NCI-H2227 (cell line): Measurements from ENCODE around the gene BTAF1.

Experiments
- DNase-seq: peaks from one replicate; lab custom pipeline; 2025; ENCODE audit not compliant: unreplicated experiment; lab: John Stamatoyannopoulos, UW

BTAF1 gene

DNA sequence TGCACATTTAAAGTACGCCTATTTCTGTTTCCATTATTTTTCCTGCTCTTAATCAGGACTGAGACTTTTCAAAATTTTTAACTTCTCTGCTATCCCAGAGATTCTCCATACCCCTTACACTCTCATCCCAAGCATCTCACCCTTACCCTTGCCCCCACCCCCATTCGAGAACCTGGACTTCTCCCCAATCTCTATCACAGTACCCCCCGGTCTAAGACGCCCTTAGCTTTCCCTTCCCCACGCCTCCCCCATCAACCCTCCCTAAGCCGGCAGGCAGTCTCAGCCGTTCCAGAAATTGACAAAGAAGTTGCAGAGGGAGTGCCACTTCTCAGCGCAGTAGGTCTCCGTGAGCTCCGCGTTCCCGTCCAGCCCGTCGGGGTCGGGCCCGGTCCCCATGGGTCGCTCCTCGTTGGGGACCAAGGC, 15.6 kb upstream of the BTAF1 start:
- DNase-seq = peak; percentile 44

DNA sequence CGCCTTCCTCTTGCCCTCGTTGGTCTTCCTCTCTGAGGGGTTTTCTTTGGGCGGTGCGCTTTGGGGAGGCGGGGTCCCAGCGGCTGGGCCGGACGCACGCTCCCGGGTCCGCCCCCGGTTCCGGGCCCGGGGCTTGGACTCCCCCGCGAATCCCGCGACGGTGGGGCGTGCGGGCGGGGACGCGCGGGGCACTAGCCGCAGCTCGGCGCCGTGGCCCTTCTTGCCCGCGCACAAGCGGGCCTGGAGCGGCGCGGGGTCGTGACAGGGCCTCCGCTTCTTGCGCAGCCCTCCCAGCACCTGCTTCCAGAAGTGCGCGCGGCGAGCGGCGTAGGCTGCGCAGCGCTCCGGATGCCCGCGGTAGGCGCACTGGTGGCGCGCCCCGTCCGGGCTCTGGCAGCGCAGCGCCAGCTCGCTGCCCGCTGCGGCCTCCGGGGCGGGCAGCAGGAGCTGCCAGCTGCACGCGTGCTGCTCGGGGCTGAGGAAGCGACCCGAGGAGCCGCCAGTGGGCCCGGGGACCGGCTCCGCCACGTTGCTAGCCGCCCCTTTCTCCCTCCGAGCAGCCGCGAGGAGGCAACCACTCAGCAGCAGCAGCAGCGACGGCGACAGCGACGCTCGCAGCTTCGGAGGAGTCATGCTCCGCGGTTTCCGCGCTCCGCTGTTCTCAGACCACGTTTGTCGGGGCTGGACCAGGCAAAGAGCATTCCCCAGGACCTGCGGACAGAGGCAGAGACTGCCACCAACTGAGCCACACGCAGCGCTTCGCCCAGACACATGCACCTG, 15.0 kb upstream of the BTAF1 start:
- DNase-seq = peak; percentile 85

DNA sequence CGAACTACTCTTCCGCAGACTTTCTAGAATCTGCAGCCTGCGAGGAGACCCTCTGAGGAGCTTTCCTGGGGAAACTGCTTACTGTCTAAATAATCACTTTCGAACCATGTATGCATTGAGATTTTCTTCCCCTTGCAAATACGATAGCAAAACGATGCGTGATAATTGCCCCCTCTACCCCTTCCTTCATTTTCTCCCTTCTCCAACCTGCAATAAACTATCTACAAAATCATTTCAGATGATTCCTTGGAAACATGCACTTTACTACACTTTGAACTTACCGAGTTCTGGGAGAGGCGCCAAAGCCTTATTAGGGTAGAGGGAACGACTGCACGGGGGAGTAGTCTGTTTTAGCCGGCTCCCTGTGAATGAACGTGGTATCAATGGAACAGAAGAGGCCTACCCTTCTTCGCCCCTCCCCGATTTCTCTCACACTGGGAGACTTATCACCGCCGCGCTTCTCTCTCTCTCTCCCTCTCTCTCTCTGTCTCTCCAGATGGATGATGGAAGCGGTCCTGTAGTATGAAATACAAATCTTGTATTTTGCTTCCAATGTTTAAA, 14.4 kb upstream of the BTAF1 start, which contains the start of gene FGFBP3:
FGFBP3 (minus strand) TSS at position 370 of the 561 bp plus-strand sequence. CDS start 517 bp downstream, outside the sequence.
- peak; percentile 75 for DNase-seq

DNA sequence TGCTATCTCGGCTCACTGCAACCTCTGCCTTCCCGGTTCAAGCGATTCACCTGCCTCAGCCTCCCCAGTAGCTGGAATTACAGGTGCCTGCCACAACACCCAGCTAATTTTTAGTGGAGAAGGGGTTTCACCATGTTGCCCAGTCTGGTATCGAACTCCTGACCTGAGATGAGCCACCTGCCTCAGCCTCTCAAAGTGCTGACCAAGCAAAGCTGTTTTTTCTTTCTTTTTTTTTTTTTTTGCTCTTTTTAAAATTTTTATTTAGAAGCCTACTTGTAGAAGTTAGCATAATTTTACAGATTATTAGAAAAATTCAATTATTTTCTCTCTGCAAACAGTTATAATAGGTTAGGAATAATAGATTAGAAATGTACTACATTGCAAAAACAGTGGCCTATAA, 13.1 kb upstream of the BTAF1 start:
- no peak for DNase-seq

DNA sequence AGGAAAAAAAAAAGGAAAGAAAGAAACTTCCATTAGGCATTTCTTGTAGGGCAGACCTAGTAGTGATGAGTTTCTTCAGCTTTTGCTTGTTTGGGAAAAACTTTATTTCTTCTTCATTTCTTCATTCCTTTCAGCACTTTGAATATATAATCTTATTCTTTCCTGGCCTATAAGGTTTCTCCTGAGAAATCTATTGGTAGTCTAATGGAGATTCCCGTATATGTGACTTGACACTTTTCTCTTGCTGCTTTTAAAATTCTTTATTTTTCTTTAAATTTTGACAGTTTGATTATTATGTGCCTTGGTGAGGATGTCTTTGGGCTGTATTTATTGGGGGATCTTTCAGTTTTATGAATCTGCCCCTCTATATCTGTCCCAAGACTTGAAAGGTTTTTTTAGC, 3.9 kb upstream of the BTAF1 start:
- DNase-seq = no peak

DNA sequence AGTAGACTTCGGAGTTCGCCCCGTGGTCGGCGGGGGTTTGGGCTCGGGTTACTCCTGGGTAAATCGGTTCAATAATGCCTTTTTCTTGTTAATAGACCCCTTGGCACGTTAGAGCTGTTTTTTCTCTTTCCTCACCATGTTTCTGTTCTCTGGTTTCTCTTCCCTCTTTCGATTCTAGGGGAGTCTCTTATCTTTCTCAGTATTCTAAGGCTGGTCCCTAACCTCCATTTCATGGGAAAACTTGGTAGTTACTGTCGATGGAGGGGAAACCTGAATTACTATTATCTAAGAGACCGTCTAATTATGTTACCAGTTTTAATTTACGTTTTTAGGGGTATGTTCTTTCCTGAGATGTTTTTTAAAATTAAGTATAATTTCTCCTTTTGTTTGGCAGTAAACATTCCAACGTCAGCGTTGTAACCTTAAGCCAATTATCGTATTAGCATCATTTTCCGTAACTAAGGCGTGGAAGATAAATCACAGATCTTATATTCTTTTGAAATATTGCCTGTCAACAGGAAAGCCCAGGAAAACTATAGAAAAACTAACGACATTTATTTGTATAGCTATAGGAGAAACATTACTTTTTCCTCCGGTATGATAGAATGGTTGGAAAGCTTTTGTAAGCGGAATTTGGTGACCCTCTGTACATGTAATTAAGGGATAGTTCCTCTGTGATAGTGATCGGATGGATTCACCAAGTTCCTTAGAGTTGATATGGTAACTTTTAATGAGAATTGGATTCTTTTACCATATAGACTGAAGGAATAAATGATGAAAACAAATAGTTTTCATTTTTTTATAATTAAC, 847 bp downstream of the BTAF1 start:
- no peak for DNase-seq

DNA sequence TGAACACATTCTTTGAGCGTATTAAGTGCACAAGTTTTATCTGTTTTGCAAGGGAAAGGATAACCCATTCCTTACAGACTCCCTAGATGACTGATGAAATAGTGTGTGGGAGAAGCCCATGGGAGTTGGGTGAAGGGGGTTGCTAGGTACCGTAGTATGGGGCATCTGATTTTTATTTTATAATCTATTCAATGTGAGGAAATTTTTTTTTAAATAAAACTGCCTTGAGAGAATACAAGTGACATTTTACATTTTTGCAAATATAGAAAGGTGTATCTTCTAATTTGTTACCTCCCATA, 1.4 kb downstream of the BTAF1 start:
- no peak for DNase-seq

DNA sequence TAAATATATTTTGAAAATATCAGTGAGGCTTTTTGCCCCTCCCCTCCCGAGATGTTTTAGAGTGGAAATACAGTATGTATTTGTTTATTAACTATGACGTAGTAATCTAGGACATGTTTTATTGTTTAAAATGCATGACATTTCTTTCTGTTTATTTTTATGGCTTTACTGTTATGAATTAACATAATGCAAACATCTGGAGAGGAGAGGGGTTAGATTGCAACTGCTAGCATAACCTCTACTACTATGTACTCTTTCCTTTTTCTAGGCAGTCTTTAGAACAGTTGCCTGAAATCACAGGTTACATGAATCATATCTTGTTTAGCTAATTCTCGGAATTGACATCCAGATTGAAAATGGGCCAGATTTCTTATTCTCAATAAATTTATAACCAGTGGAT, 7.4 kb downstream of the BTAF1 start:
- DNase-seq = no peak

DNA sequence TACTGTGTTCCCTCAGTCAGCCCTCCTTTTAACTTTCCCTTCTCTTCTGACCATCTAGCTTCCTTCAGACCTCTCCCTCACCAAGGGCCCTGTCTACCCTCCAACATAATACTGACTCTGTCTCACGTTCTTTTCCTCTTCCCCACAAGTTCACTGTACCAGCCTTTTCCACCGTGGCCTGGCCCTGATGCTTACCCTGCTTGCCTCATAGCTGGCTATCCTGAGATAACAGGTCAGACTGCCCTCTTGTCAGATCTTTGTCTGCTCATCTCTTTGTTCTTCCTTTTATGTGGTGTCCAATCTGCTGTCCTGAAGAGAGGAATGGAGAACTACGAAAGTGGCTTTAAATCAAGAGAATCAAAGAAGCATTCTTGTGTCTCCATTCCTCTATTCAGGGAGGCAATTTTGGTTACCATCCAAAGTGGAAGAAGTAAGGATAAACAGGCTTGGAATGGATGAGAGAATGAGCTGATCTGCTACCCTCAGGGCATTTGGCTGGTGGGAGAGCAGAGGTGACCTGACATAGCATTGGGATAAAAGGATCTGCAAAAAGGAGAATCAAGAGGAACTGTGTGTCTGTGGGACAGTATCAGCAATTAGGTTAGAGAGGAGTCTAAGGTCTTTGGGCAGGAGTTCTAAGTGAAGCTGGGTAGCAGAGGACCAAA, 8.1 kb downstream of the BTAF1 start:
- DNase-seq = no peak

DNA sequence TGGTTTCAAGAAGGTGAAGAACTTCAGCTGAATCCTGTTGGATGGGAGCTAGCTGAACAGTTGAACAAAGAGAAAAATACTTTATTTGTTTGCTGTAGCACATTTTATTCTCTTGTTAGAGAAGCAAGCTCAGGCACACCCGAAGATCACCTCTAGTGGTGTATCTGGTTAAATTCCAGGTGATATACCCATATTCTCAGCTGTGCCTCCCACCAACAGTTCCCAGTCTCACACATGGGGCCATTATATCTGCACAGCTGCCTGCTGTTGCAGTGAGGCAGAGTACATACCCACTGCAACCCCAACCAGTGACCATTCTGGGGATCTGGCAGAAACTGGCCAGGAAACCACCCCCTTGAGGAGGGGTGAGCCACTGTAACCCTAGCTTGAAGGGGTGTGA, 9.2 kb downstream of the BTAF1 start:
- no peak for DNase-seq

DNA sequence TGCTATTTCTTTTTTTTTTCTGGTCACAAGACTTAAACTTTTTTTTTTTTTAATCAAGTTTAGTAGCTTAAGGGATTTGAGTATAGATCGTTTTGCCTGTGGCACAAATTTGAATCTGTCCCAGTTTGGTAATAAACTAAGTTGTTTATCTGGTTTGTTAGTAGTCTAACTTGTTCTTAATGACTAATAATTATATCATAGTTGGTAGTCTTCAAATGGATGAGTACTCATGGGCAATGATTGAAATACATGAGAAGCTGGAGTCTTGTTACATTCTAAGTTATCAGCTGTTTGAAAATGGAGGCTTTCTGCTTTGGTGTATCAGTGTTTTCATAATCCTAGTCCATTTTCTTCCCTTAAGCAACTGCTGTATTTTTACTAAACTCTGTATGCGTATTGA, 12.3 kb downstream of the BTAF1 start:
- no peak for DNase-seq

DNA sequence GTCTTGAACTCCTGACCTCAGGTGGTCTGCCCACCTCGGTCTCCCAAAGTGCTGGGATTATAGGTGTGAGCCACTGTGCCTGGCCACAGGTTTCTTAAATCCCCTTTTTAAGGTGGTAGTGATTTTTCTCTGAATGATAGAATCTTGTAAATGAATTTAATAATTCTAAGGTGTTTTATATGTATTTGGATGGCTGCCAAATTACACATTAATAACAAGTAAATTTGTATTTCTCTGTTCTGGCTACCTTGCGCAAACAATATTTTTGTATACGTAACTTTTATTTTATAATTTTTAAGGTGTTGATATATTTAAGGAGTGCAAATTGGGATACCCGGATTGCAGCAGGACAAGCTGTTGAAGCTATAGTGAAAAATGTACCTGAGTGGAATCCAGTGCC, 16.1 kb downstream of the BTAF1 start:
- no peak for DNase-seq

DNA sequence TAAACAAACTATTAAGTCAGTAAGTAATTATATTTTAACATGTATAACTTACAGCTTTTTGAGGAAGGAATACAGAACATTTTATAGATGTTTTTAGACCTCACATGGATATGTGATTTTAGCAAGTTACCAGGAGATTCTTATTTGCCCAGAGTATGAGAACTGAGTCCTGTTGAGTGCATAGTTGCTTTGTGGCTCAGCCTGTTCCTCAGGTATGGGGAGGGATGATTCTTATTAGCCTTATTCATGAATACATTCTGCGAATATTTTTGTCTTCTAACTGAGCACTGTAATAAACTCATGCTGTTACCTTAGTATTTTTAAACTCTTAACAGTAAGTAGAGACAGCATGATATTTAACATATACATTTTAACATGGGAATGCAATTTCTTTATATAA, 17.9 kb downstream of the BTAF1 start:
- DNase-seq = no peak

DNA sequence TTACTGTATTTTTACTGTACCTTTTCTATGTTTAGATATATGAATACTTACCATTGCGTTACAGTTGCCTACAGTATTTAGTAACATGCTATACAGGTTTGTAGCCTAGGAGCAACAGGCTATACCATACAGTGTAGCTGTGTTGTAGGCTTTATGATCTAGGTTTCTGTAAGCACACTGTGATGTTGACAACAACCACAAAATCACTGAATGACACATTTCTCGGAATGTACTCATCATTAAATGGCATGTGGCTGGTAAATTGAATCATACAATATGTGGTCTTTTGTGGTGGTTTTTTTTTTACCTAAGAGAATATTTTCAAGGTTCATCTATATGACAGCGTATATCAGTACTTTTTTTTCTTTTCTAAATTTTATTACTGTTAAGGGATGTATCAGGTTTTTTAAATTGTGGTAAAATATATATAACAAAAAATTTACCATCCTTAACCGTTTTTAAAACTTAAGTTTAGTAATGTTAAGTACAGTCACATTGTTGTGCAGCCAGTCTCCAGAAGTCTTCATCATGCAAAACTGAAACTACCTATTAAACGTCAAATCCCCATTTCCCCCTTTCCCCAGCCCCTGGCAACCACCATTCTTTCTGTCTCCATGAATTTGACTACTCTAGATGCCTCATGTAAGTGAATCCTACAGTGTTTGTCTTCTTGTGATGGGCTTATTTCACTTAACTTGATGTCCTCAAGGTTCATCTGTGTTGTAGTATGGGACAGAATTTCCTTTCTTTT, 21.5 kb downstream of the BTAF1 start:
- DNase-seq = no peak

DNA sequence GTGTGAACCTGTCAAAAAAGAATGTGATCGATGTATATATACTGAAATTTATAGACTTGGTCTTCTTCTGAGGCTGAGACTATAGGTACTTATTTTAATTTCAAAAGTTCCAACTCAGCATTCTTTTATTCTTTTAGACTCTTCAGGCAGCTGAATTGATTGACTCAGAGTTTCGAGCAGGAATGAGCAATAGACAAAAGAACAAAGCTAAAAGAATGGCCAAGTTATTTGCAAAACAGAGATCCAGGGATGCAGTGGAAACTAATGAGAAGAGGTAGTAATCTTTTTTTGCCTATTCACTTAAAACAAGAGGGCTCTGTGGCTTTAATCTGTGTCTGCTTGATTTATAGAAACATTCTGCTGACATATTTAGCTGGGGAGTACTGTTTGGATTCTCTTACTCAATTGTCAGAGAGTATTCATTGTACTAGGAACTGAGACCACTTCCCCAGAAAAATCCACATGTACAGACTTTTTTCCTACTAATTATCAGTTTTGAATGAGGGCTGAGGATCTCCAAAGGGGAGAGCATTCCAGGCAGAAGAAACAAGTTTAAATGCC, 30.1 kb downstream of the BTAF1 start:
- no peak for DNase-seq

DNA sequence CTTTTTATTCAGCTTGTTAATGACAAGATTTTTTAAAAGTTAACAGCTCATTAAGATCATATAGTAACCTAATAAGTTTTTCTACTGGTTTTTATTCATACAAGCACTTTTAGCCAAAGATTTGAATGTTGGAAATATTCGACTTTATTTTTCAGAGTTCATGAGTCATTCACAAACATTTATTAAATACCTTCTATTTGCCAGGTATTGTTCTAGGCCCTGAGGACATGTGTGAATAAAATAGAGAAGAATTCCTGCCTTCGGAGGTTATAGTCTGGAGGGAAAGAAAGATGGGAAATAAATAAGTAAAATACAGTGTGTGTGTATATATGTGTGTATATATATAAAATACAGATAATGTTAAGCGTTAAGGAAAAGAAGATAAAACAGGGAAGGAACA, 31.5 kb downstream of the BTAF1 start:
- no peak for DNase-seq

DNA sequence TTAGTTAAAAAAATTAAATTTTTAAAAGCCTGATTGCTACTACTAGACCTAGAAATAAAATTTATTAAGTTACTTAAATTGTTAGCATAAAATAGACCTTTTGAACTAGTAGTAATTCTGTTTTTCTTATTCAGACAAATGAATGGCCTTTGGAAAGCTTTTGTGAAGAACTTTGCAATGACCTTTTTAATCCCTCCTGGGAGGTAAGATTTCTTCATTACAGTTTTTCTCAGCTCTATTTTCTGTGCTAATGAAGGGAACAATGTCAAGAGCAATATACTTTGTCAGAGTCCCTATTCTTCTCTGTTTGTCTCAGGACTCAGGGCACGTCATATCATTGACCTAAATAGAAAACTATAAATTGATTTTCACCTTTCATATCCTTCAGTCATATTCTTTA, 33.5 kb downstream of the BTAF1 start:
- no peak for DNase-seq

DNA sequence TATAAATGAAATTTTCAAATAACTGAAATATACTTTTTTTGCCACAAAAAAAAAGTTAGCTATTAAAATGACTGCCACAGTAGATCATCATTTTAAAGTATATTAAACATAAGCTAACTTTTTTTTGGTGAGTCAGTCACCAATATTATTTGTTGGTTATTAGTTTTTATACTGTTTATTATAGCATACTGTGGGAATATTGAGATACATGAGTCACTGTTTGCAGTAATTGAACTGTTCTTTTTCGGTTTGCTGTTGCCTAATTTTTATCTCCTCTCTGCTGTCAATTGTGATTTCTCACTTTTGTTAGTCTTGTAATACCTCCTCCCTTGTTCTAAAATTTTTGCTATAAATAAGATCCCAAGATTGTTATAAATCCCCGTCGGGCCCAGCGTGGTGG, 45.7 kb downstream of the BTAF1 start:
- DNase-seq = no peak

DNA sequence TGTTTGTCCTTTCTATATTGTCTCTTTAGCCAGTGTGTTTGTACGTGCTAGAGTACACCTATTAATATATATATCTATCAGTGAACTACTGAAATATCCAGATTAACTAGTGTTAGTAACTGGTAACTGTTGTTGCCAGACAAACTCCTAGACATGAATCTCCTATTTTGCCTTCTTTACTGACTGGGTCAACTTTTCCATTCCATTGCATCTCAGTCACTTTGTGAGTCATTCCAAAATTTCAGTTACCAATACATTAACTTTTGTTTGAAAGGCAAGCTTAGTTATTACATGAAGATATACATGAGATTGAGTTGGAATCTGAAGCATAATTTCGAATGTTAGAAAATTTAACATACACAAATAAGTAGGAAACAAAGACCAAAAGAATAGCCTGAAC, 51.4 kb downstream of the BTAF1 start:
- DNase-seq = no peak

DNA sequence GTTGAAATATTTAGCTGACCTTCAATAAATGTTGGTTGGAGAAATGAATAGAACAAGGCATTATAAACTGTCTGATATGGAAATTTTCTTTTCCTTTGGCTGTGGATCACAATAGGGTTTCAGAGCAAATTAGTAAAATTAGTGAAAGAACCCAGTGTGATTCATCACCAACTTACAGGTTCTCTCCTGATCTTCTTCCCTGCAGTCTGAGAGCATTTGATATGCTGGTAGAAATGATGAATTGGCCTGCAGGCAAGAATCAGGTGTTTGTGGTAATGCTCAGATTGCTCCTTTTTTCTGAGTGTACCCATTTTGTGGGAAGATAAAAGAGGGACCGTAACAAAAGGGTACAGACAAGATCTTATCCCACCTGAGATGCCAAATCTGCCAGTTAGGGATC, 51.9 kb downstream of the BTAF1 start:
- no peak for DNase-seq
